WERI-Rb-1 (cell line): ENCODE data around the gene NDUFB6.
A peak's percentile ranks its signal among the peaks of the same experiment; 100 is the strongest.

Experiments
- DNase-seq: peaks from one replicate; pipeline ENCODE4 v3.0.0-alpha.2; 2020
- H3K27ac ChIP-seq: fragments of 250-450 bp; sonication (Bioruptor Pico); 2 replicates; pipeline ENCODE4 v1.5.1; 2020; ENCODE audit warnings: mild to moderate bottlenecking, moderate library complexity
- H3K27me3 ChIP-seq: fragments of 250-450 bp; sonication (Bioruptor Pico); 2 replicates; pipeline ENCODE4 v1.5.1; 2021; ENCODE audit warnings: mild to moderate bottlenecking, low read depth, moderate library complexity; ENCODE audit not compliant: insufficient read depth, severe bottlenecking
- H3K36me3 ChIP-seq: fragments of 250-450 bp; sonication (Bioruptor Pico); 2 replicates; pipeline ENCODE4 v1.5.1; 2020; ENCODE audit warnings: mild to moderate bottlenecking, moderate library complexity
- H3K4me3 ChIP-seq: 2 replicates; pipeline ENCODE4 v1.5.1; 2011; ENCODE audit warnings: low read depth, mild to moderate bottlenecking, control low read depth, low read length
- H3K9me3 ChIP-seq: fragments of 250-450 bp; sonication (Bioruptor Pico); 2 replicates; pipeline ENCODE4 v1.5.1; 2021; ENCODE audit warnings: mild to moderate bottlenecking, moderate library complexity; ENCODE audit not compliant: severe bottlenecking
- TF ChIP-seq, protein P1 (sequence below): IDR thresholded peaks from 2 replicates; pipeline ENCODE4 v1.5.1; 2011; ENCODE audit warnings: low read depth, mild to moderate bottlenecking, control low read depth, inconsistent platforms, low read length

Gene NDUFB6

DNA sequence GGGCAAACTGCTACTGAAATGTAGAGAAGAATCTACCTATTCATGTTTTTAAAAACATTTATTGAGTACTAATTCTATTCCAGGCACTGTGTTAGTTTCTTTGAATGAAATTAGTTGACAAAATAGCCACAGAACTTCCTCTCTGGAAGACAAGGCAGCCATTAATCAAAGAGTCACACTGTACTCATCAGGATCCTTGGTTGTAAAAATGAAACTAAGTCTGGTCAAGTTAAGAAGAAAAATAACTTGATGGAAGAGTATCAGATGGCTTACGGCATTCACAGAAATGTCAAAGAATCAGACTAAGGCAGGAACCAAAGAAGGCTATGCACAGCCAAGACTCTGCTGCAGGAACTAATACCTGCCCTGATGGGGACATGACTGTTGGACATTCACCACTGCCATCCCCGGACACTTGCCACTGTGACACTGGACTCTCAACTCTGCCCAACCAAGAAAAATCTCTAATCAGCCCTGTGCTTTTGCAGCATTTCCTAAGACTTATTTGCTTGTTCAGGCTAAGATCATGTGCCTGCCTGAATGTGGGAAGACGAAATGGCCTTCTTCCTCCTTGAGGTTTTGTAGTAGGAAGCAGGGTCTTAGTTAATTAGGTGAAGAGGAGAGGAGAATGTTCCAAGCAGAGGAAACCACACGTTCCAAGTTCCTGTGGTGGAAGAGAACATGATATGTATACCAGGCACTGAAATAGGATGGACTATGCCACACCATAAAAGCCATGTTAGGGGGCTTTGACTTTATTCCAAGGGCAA, 23.3 kb upstream of the NDUFB6 start:
- no peak overlapping the region for H3K4me3 ChIP-seq
- no peaks in the 10 kb centered on the region for H3K27me3 ChIP-seq
- no peak overlapping the region for H3K27ac ChIP-seq
- no peaks in the 10 kb centered on the region for H3K9me3 ChIP-seq
- no peaks in the 10 kb centered on the region for H3K36me3 ChIP-seq
- TF ChIP-seq, protein P1, sequence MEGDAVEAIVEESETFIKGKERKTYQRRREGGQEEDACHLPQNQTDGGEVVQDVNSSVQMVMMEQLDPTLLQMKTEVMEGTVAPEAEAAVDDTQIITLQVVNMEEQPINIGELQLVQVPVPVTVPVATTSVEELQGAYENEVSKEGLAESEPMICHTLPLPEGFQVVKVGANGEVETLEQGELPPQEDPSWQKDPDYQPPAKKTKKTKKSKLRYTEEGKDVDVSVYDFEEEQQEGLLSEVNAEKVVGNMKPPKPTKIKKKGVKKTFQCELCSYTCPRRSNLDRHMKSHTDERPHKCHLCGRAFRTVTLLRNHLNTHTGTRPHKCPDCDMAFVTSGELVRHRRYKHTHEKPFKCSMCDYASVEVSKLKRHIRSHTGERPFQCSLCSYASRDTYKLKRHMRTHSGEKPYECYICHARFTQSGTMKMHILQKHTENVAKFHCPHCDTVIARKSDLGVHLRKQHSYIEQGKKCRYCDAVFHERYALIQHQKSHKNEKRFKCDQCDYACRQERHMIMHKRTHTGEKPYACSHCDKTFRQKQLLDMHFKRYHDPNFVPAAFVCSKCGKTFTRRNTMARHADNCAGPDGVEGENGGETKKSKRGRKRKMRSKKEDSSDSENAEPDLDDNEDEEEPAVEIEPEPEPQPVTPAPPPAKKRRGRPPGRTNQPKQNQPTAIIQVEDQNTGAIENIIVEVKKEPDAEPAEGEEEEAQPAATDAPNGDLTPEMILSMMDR, result no peak
- no peak for DNase-seq

DNA sequence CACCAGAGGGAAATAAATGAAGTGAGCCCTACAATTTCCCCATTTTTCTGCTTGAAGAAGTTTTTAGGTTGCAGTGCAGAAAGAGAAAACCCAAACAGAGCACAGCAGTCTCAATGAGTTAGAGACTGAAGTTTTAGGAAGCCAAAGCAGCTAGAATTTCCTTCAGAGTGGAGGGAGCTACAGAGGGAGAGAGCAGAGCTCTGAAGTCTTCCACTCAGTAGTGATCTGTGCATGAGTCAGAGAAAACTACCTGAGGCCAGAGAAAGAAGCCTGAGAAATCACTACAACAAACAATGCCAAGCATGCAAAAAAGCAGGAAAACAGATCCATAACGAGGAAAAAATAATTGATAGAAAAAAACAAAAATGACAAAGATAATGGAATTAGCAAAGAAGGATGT, 17.9 kb upstream of the NDUFB6 start:
- no peak for DNase-seq
- Histone ChIP-seq H3K4me3 (no peak overlapping the region), H3K9me3 (no peaks in the 10 kb centered on the region), H3K27ac (no peak overlapping the region), H3K36me3 (no peaks in the 10 kb centered on the region), H3K27me3 (peaks cover 10% of the 10 kb centered on the region)
- TF ChIP-seq, protein P1, result no peak

DNA sequence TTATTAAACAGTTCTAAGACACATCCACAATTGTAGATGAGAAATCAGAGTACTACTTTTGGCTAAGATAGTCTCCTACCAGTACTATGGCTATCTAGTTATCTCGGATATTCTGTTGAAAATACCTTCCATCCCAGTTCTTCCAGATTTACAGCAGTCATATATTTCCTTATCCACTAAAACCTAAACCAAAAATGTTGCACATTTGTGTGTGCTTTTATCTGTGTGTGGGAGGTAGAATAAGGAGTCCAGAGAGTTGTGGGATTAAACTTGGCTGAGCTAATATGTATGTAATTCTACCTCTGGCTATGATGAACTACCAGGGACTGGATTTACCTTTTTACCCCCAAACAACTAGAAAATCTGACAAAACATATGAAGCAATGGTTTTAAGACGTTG, 17.5 kb upstream of the NDUFB6 start:
- Histone ChIP-seq H3K36me3 (no peaks in the 10 kb centered on the region), H3K27me3 (peaks cover 14% of the 10 kb centered on the region), H3K9me3 (no peaks in the 10 kb centered on the region), H3K4me3 (no peak overlapping the region), H3K27ac (no peak overlapping the region)
- TF ChIP-seq, protein P1, result no peak
- no peak for DNase-seq

DNA sequence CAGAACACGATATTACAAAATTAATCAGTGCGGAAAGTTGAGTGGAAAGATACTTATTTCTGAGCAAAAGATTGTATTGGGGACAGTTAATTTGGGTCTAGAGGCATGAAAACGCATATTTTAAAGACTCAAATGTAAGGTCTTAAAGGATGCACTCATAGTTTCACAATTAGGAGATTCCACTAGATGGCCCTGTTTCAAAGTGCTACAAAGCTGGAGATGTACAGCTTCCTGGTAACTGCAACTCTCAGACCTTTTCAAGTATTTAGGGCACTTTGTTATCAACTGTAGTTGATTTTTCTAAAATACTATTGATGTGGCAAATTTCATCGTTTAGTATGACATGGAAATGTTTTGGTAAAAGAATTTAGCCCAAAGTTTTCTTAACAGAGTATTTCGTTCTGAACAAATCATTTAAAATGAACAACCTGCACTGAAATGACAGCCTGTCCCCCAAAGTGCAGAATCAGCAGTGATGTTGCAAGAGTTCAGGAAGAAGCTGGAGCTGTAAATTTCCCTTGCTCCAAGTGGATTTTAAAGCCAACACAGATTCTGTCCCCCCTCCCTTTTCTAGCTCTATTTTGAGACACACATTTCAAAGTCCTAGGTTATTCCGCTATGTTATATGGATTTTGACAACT, 16.2 kb upstream of the NDUFB6 start:
- TF ChIP-seq, protein P1, result peak; percentile 45
- Histone ChIP-seq H3K27ac (no peak overlapping the region), H3K4me3 (no peak overlapping the region), H3K9me3 (no peaks in the 10 kb centered on the region), H3K36me3 (no peaks in the 10 kb centered on the region), H3K27me3 (peaks cover 15% of the 10 kb centered on the region)
- no peak for DNase-seq

DNA sequence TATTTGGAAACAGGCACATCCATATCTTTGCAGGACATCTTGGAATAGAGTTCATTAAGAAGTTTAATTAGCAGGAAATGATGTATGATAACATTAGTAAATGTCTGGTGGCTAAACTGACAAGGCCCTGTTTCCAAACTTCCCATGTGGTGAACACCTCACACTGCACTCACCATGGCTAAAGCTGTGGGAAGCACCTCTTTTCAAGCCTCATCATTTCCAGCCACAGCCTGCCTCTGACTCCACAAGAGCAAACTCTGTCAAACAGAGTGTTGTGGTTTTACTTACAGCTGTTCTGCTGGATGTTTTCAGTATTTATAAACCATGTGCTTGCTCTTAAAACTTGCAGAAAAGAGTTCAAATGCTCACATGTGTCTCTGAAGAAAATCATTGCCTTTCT, 14.9 kb upstream of the NDUFB6 start:
- no peak overlapping the region for H3K27ac ChIP-seq
- no peak for DNase-seq
- no peaks in the 10 kb centered on the region for H3K9me3 ChIP-seq
- H3K27me3 ChIP-seq, result peaks cover 15% of the 10 kb centered on the region
- H3K4me3 ChIP-seq, result no peak overlapping the region
- H3K36me3 ChIP-seq, result no peaks in the 10 kb centered on the region
- TF ChIP-seq, protein P1, result no peak

DNA sequence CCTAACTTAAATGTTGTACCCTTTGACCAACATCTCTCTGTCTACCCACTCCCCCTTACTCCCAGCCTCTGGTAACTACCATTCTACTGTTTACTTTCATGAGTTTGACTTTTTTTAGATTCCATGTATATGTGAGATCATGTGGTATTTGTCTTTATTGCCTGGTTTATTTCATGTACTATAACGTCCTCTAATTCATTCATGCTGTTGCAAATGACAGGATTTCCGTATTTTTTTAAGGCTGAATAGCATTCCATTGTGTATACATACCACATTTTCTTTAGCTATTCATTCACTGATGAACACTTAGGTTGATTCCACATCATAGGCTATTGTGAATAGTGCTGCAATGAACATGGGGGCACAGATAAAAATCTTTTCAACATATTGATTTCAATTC, 11.8 kb upstream of the NDUFB6 start:
- TF ChIP-seq, protein P1, result no peak
- no peak overlapping the region for H3K27ac ChIP-seq
- no peaks in the 10 kb centered on the region for H3K9me3 ChIP-seq
- no peak for DNase-seq
- no peak overlapping the region for H3K4me3 ChIP-seq
- no peaks in the 10 kb centered on the region for H3K36me3 ChIP-seq
- H3K27me3 ChIP-seq, result peaks cover 18% of the 10 kb centered on the region
